Measurements from ENCODE around the gene SEPTIN3. TPM values are rescaled to one million over a fixed set of nuclear protein-coding genes. Genes with fewer than 3 reads are reported as not detected.

Gene SEPTIN3
- total RNA-seq, 1 donor from 2014 or later: 4.6 TPM

GRCh38 chr22:41939981-41940831 lies 29.0 kb upstream of the SEPTIN3 start:
- intact Hi-C loops (cut with micrococcal nuclease): loop anchor here (1.0 to 10.0 kb wide), 6 partner anchors 14 to 475 kb away; partner anchors contain the start of genes ACO2, PHF5A, SNU13 and SREBF2

- intact Hi-C loops (cut with micrococcal nuclease): loop anchor here (1.0 to 10.0 kb wide), 10 partner anchors 15 to 476 kb away; partner anchors contain the start of genes ACO2, PHF5A, SNU13 and SREBF2
Observed at GRCh38 chr22:41940832-41941765, 28.1 kb upstream of the SEPTIN3 start.

- intact Hi-C loops (cut with micrococcal nuclease): loop anchor here (10.0 kb wide), 1 partner anchor 479 kb away; the partner anchor contains the start of genes ACO2 and PHF5A
Observed at GRCh38 chr22:41943661-41944209, 25.5 kb upstream of the SEPTIN3 start.

- intact Hi-C loops (cut with micrococcal nuclease): loop anchor here (1.0 to 10.0 kb wide), 4 partner anchors 114 to 482 kb away; partner anchors contain the start of genes ACO2, NAGA, PHF5A and SREBF2
Observed at GRCh38 chr22:41946629-41947423, 22.4 kb upstream of the SEPTIN3 start, which contains the start of gene CENPM. Gene CENPM (minus strand): TSS chr22:41947152. CDS start chr22:41947076, 76 bp downstream.

GRCh38 chr22:41947424-41948080 lies 21.7 kb upstream of the SEPTIN3 start:
- intact Hi-C loops (cut with micrococcal nuclease): loop anchor here (2.0 to 10.0 kb wide), 2 partner anchors 123 to 483 kb away; partner anchors contain the start of genes ACO2, NAGA and PHF5A

GRCh38 chr22:41948142-41948541 lies 21.1 kb upstream of the SEPTIN3 start:
- intact Hi-C loops (cut with micrococcal nuclease): loop anchor here (10.0 kb wide), 1 partner anchor 483 kb away; the partner anchor contains the start of genes ACO2 and PHF5A

- intact Hi-C loops (cut with micrococcal nuclease): loop anchor here (10.0 kb wide), 1 partner anchor 484 kb away; the partner anchor contains the start of genes ACO2 and PHF5A
Observed at GRCh38 chr22:41948928-41949296, 20.3 kb upstream of the SEPTIN3 start.

- intact Hi-C loops (cut with micrococcal nuclease): loop anchor here (10.0 kb wide), 1 partner anchor 485 kb away; the partner anchor contains the start of genes ACO2 and PHF5A
Observed at GRCh38 chr22:41949297-41949965, 19.8 kb upstream of the SEPTIN3 start.

- intact Hi-C loops (cut with micrococcal nuclease): no loop called here
Observed at GRCh38 chr22:41951898-41952474, 17.3 kb upstream of the SEPTIN3 start, which contains the start of gene SMIM45. Gene SMIM45 (plus strand): TSS chr22:41952150.

- intact Hi-C loops (cut with micrococcal nuclease): no loop called here
Observed at GRCh38 chr22:41952713-41953112, 16.5 kb upstream of the SEPTIN3 start.

- intact Hi-C loops (cut with micrococcal nuclease): no loop called here
Observed at GRCh38 chr22:41957941-41958556, 11.2 kb upstream of the SEPTIN3 start.

- intact Hi-C loops (cut with micrococcal nuclease): no loop called here
Observed at GRCh38 chr22:41963453-41964111, 5.7 kb upstream of the SEPTIN3 start.

GRCh38 chr22:41964112-41964491 lies 5.1 kb upstream of the SEPTIN3 start:
- intact Hi-C loops (cut with micrococcal nuclease): no loop called here

GRCh38 chr22:41966225-41966606 lies 3.0 kb upstream of the SEPTIN3 start:
- intact Hi-C loops (cut with micrococcal nuclease): loop anchor here (1.0 to 2.0 kb wide), 2 partner anchors 105 to 471 kb away; partner anchors contain the start of gene NAGA

GRCh38 chr22:41966607-41967240 lies 2.5 kb upstream of the SEPTIN3 start:
- intact Hi-C loops (cut with micrococcal nuclease): loop anchor here (1.0 to 2.0 kb wide), 2 partner anchors 104 to 471 kb away; partner anchors contain the start of gene NAGA

GRCh38 chr22:41968601-41969000 lies 642 bp upstream of the SEPTIN3 start:
- intact Hi-C loops (cut with micrococcal nuclease): no loop called here

GRCh38 chr22:41970601-41971000 lies 1.4 kb downstream of the SEPTIN3 start:
- intact Hi-C loops (cut with micrococcal nuclease): no loop called here
